Measurements from ENCODE around the gene FKBP14.

- TF ChIP-seq CTCF (IDR thresholded peaks at IDR 0.05; ENCODE audit: insufficient read depth, low read length, poor library complexity, severe bottlenecking) (no peak), EZH2phosphoT487 (conservative IDR thresholded peaks at IDR 0.05; ENCODE audit: low read length) (no peak)
These were observed 34.6 kb downstream of the FKBP14 start for GRCh38 chr7:29991937-29992336.

All from SU-DHL-6 (cell line).